ENCODE data around the gene NIM1K. TPM values are rescaled to one million over a fixed set of nuclear protein-coding genes. Genes with fewer than 3 reads are reported as not detected.
A peak's percentile ranks its signal among the peaks of the same experiment; 100 is the strongest.

The NIM1K gene
- total RNA-seq, 1 experiment from 2014 or later: 0.26 TPM

DNA sequence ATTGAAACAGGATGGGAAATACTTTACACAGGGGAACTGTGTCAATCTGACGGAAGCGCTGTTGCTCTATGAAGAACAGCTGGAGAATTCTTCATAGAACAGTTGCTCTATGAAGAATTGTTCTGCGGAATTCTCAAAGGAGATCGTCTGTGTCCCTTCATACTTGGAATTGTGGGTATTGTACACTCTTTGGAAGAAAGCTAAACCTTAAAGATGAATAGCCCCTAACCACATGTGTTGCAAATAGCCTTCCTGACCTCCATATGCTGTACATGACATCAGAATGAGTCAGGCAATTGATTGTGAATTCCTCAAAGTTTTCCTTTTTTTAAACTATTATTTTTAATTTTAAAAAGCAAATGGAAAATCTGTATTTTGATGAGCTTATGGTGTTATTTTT lies 15.6 kb downstream of the NIM1K start:
- Histone ChIP-seq H3K36me3 (ENCODE audit: low read depth) (no peaks in the 10 kb centered on the region), H3K79me2 (ENCODE audit: low read depth) (no peaks in the 10 kb centered on the region), H3K9me2 (ENCODE audit: insufficient read depth) (no peaks in the 10 kb centered on the region), H3F3A (ENCODE audit: insufficient read depth, low read depth) (0 out of 2 replicates have a peak, but pooled peaks cover 7% of the 10 kb centered on the region), H2AFZ (no peak overlapping the region), H3K4me3 (no peak overlapping the region), H3K27me3 (ENCODE audit: insufficient read depth, low read depth) (no peaks in the 10 kb centered on the region), H3K4me1 (replicated peaks; ENCODE audit: insufficient read depth) (peaks cover 27% of the 10 kb centered on the region), H3K9me3 (ENCODE audit: insufficient read depth, low read depth) (no peaks in the 10 kb centered on the region), H4K20me1 (ENCODE audit: insufficient read depth) (no peaks in the 10 kb centered on the region), H3K27ac (no peak overlapping the region), H3K4me2 (no peak overlapping the region)
- ChIA-PET CTCF (no interaction called here), POLR2A (ENCODE audit: unreplicated experiment) (no interaction called here)
- no TSS peak for BruUV-seq (replicated peaks)
- TF ChIP-seq CTCF (conservative IDR thresholded peaks at IDR 0.05) (no peak), EZH2 (IDR thresholded peaks at IDR 0.05; ENCODE audit: low read depth) (no peak)
- DNase-seq: no peak
- intact Hi-C loops (cut with micrococcal nuclease; ENCODE audit: unreplicated experiment): no loop called here

GRCh38 chr5:43208658-43209057 lies 16.6 kb downstream of the NIM1K start:
- H3F3A ChIP-seq (ENCODE audit: insufficient read depth, low read depth): 0 out of 2 replicates have a peak, but pooled peaks cover 7% of the 10 kb centered on the region
- no TSS peak for BruUV-seq (replicated peaks)
- H3K4me2 ChIP-seq: peak overlapping the region; percentile 62
- ChIA-PET POLR2A (ENCODE audit: unreplicated experiment) (no interaction called here), CTCF (no interaction called here)
- peak in 1 of 2 experiments; percentile 58 for DNase-seq
- H3K9me2 ChIP-seq (ENCODE audit: insufficient read depth): no peaks in the 10 kb centered on the region
- no peaks in the 10 kb centered on the region for H3K9me3 ChIP-seq (ENCODE audit: insufficient read depth, low read depth)
- H3K4me1 ChIP-seq (replicated peaks; ENCODE audit: insufficient read depth): peaks cover 27% of the 10 kb centered on the region
- no peaks in the 10 kb centered on the region for H3K36me3 ChIP-seq (ENCODE audit: low read depth)
- H3K4me3 ChIP-seq: peak overlapping the region; percentile 12; the same call in 1 of the 2 replicates
- peak overlapping the region; percentile 14 for H3K27ac ChIP-seq
- H3K79me2 ChIP-seq (ENCODE audit: low read depth): no peaks in the 10 kb centered on the region
- intact Hi-C loops (cut with micrococcal nuclease; ENCODE audit: unreplicated experiment): no loop called here
- no peaks in the 10 kb centered on the region for H4K20me1 ChIP-seq (ENCODE audit: insufficient read depth)
- TF ChIP-seq EZH2 (IDR thresholded peaks at IDR 0.05; ENCODE audit: low read depth) (no peak), CTCF (conservative IDR thresholded peaks at IDR 0.05) (no peak)
- H2AFZ ChIP-seq: peak overlapping the region; percentile 6; the same call in 1 of the 2 replicates
- no peaks in the 10 kb centered on the region for H3K27me3 ChIP-seq (ENCODE audit: insufficient read depth, low read depth)

- Histone ChIP-seq H3K4me3 (peak overlapping the region; percentile 12; the same call in 1 of the 2 replicates), H4K20me1 (ENCODE audit: insufficient read depth) (no peaks in the 10 kb centered on the region), H3K4me2 (peak overlapping the region; percentile 62), H3K9me3 (ENCODE audit: insufficient read depth, low read depth) (no peaks in the 10 kb centered on the region), H3K27me3 (ENCODE audit: insufficient read depth, low read depth) (no peaks in the 10 kb centered on the region), H2AFZ (peak overlapping the region; percentile 6; the same call in 1 of the 2 replicates), H3K79me2 (ENCODE audit: low read depth) (no peaks in the 10 kb centered on the region), H3K4me1 (replicated peaks; ENCODE audit: insufficient read depth) (peaks cover 27% of the 10 kb centered on the region), H3F3A (ENCODE audit: insufficient read depth, low read depth) (0 out of 2 replicates have a peak, but pooled peaks cover 7% of the 10 kb centered on the region), H3K27ac (peak overlapping the region; percentile 14), H3K36me3 (ENCODE audit: low read depth) (no peaks in the 10 kb centered on the region), H3K9me2 (ENCODE audit: insufficient read depth) (no peaks in the 10 kb centered on the region)
- ChIA-PET CTCF (no interaction called here), POLR2A (ENCODE audit: unreplicated experiment) (no interaction called here)
- intact Hi-C loops (cut with micrococcal nuclease; ENCODE audit: unreplicated experiment): no loop called here
- TF ChIP-seq EZH2 (IDR thresholded peaks at IDR 0.05; ENCODE audit: low read depth): no peak
- TF ChIP-seq CTCF (conservative IDR thresholded peaks at IDR 0.05): no peak
- no TSS peak for BruUV-seq (replicated peaks)
- DNase-seq: no peak
Observed at GRCh38 chr5:43209060-43209459, 17.0 kb downstream of the NIM1K start.
